Right lung (tissue), 5 donors: ENCODE data around the gene CNIH4. TPM values are rescaled to one million over a fixed set of nuclear protein-coding genes. Genes with fewer than 3 reads are reported as not detected.
"Not testable (repeated sequence)": the region's sequence is repeated elsewhere in the genome, so short reads cannot be mapped to it uniquely, and the experiment has no call there.

Experiments used
- DNase-seq, 2 donors: peaks; one replicate each; pipeline ENCODE4 v3.0.0-alpha.2; 2013
- polyA plus RNA-seq, 5 donors: library from polyadenylated mRNA; unstranded; fragments of 120-200 nt; gene quantifications; one replicate each; pipeline versions ENCODE4 v1.2.1 to v1.2.3, GENCODE V29; 2013; ENCODE audit warnings: inconsistent platforms in 1 of 5, low replicate concordance in 1 of 5; ENCODE audit not compliant: insufficient read length in 5 of 5, insufficient read depth in 1 of 5

The CNIH4 gene
- polyA plus RNA-seq, 5 donors, result 32.7 to 48.4 (median 40.2) TPM

DNA sequence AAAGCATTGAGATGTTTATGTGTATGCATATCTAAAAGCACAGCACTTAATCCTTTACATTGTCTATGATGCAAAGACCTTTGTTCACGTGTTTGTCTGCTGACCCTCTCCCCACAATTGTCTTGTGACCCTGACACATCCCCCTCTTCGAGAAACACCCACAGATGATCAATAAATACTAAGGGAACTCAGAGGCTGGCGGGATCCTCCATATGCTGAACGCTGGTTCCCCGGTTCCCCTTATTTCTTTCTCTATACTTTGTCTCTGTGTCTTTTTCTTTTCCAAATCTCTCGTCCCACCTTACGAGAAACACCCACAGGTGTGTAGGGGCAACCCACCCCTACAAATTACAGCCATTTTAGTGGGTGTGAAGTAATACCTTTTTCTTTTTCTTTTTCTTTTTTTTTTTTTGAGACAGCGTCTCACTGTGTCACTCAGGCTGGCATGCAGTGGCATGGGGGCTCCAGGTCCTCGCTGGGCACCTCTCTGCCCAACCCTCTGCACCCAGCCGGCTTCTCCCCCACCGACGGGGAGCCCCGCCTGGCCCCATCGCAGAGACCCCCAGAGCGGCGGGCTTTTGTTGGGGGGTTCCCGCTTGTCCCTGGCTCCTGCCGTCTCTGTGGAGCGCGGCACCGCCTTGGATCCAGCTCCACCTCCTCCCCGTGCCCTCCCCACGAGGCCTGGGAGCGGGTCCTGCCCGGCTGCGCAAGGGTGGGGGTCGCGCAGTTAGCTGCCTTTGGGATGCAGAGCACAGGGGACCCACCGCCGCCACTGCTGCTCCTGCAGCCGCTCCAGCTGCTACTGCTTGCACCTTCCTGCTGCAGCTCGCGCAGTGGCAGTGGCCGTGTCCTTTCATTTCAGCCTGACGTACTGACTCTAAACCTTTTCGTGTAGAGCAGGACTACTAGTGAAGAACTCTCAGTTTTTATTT is 16.0 kb upstream of the CNIH4 start:
- not testable (repeated sequence) for DNase-seq

DNA sequence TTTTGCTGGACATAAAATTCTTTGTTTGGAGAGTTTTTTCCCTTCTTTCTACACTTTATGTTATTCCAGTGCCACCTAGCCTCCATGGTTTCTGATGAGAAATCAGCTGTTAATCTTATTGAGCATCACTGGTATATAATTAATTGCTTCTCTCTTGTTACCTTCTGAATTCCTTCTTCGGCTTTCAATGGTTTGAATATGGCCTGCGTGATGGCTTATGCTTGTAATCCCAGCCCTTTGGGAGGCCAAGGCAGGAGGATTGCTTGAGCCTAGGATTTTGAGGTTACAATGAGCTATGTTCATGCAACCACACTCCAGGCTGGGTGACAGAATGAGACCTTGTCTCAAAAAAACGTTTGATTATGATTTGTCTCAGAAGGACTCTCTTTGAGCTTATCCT is 13.0 kb upstream of the CNIH4 start:
- DNase-seq, result no peak

DNA sequence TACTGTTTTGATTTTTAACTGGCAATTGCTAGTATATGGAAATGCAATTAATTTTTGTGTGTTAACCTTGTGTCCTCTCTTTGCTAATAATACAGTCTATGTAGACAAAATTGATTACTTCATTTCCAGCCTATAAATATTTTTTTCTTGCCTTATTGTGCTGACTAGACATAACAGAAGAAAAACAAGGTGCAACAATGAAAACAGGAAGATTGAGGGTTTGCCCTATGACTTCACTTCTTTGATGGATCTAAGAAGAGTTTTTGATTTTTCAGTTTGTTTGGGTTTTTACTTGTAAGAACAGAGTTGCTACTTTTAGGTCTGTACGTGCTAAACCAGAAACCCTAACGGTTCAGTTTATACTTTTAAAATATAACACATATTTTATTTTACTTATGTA is 8.5 kb upstream of the CNIH4 start:
- DNase-seq, result no peak

DNA sequence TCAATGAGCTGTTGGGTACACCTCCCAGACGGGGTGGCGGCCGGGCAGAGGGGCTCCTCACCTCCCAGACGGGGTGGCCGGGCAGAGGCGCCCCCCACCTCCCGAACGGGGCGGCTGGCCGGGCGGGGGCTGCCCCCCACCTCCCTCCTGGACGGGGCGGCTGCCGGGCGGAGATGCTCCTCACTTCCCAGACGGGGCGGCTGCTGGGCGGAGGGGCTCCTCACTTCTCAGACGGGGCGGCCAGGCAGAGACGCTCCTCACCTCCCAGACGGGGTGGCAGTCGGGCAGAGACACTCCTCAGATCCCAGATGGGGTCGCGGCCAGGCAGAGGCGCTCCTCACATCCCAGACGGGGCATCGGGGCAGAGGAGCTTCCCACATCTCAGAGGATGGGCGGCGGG is 7.0 kb upstream of the CNIH4 start:
- not testable (repeated sequence) for DNase-seq

DNA sequence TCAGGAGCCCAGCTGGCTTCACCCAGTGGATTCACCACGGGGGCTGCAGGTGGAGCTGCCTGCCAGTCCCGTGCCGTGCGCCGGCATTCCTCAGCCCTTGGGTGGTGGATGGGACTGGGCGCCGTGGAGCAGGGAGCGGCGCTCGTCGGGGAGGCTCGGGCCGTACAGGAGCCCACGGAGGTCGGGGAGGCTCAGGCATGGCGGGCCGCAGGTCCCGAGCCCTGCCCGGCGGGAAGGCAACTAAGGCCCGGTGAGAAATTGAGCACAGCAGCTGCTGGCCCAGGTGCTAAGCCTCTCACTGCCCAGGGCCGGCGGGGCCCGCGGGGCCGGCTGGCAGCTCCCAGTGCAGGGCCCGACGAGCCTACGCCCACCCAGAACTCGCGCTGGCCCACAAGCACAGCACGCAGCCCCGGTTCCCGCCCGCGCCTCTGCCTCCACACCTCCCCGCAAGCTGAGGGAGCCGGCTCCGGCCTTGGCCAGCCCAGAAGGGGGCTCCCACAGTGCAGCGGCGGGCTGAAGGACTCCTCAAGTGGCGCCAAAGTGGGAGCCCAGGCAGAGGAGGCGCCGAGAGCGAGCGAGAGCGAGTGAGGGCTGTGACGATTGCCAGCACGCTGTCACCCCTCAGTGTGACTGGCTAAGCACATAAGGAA is 4.1 kb upstream of the CNIH4 start:
- DNase-seq, result not testable (repeated sequence)

DNA sequence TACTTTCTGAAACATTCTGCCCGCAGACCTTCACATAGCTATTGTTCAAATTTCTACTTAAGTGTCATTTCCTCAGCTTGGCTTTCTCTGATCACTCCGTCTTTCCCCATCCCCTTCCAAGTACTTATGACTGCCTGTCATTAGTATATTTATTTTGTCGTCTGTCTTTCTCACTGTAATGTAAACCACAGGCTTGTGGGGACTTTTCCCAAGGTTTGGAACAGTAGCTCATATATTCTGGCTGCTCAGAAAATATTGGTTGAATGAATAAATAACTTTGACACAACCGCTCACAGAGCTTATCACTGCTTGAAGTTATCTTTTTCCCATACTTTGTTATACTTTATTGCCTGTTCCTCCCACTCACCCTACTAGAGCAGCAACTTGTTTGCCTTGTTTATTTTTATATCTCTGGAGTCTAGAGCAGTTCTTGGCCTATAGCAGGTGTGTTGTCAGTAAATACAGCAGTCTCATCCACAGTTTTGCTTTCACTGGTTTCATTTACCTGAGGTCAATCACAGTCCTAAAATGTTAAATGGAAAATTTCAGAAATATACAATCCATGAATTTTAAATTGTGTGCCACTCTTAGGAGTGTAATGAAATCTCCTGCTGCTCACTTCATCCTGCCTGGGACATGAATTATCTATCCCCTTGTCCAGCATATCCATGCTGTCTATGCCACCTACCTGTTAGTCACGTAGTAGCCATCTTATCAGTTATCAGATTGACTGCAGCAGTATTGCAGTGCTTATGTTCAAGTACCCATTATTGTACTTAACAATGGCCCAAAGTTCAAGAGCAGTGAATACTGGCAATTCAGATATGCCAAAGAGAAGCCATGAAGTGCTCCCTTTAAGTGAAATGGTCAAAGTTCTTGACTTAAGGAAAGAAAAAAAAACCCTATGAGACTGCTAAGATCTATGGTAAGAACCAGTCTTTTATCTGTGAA is 2.4 kb upstream of the CNIH4 start:
- no peak for DNase-seq

DNA sequence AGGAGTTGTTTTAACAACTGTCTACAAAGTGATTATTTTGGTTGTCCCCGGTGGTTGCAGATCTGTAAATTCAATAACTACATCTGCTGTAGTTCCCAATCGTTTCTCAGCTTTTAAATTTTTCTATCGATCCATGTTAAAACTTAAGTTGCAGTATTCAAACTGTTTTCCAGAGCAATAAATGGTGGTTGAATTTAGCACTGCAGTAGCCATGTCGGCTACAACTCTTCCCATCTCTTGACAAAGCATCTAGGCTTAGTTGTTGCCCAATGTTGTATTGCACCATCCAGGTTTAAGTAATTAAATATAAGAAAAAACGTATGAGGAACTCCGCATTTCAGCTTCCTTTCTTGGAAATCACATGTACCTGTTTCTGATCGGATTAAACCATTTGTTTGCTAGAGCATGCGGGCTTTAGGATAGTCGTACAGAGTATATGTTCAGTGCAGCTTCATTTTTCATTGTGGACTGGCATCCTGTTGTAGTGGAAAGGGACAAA is 996 bp downstream of the CNIH4 start:
- peak in 1 of 2 donors; percentile 14 for DNase-seq

DNA sequence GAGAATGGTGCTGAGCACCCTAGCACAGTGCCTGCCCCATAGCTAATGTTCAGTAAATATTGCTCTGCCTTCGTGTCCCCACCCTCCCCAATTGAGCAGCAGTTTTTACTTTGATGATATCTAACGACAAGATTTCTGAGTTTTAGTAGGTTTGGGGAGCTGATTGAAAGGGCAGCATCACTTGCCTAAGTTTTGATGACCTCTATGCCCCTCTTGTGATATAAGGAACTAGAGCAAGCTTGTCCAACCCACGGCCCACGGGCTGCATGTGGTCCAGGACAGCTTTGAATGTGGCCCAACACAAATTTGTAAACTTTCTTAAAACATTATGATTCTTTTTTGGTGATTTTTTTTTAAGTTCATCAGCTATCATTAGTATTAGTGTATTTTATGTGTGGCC is 1.6 kb downstream of the CNIH4 start:
- DNase-seq, result no peak

DNA sequence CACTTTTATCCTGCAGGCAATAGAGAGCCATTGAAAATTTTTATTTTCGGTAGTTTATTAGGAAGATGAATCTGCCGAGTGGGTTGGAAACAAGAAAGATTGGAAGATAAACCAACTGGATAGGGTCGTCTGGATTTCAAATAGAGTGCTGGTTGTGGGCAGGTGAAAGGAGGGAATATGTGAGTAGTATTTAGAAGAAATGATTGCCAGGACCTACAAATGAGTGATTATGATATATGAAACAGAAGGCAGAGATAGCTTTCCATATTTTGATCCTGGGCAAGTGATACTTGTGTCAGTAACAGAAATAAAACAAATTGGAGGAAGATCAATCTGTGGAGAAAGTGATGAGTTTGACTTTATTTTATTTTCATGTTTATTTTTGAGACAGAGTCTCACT is 2.5 kb downstream of the CNIH4 start:
- no peak for DNase-seq

DNA sequence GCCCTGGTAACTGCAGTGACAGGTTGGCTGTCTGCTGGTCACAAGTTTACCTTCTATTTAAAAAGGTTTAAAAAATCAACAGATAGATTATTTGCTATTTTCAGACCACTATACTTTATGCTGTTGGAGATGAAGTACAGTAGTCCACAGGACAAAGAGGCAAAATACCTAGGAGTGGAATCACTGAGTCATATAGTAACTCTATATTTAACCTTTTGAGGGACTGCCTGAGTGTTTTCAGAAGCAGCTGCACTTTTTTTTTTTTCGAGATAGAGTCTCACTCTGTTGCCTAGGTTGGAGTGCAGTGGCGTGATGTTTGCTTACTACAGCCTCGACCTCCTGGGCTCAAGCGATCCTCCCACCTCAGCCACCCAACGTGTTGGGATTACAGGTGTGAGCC is 11.7 kb downstream of the CNIH4 start:
- no peak for DNase-seq

DNA sequence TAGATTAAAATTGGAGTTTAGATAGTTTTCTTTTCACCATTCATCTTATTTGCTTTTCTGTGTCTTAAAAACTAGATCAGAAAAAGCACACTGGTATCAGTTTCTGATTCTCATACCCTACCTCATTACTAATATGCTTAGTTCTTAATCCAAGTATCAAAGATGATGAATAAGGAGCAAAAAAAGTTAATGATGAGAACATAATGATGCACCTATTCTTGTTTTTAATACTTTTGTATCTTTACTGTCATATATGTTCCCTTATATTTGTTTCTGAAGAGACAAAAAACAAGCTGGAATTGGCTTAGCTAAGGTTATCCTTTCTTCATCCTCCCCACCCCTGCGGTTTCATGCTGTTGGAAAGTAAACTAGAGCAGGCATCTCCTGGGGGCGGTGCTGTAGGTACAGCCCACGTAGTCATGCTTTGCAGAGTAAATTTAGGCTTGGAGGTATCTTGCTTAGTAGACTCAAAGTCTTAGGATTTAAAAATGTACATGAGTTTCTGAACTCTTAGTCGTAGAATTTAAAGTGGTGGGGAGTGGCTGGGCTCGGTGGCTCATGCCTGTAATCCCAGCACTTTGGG is 16.4 kb downstream of the CNIH4 start:
- DNase-seq, result no peak

DNA sequence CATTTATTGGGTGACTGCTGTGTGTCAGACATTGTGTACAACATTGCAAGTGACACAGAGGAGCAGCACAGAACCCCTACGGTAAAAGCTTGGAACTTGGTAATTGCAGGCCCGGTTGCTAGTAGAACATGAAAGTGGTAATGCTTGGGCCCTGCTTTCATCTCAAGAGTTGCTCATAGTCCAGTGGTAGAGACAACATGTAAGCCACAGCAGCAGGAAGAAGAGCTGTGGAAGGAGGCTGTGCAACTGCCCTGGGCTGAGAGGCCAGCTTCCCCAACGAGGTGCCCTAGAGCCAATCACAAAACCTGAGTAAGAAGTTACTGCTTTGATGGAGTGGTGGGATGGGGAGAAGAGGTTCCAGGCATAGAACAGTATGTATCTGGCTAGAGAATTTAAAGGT is 18.4 kb downstream of the CNIH4 start:
- DNase-seq, result no peak

DNA sequence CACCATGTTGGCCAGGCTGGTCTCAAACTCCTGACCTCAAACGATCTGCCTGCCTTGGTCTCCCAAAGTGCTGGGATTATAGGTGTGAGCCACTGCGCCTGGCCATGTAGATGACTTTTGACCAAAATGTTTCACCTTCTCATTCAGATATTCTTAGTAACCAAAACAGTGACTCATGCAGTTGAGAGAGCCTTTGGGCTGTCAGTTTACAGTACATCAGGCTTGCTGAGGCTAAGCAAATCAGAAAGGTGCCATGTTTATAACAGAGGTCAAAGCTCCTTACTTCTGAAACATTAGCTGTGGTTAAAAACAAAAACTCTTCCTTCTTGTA is 21.0 kb downstream of the CNIH4 start:
- no peak for DNase-seq

DNA sequence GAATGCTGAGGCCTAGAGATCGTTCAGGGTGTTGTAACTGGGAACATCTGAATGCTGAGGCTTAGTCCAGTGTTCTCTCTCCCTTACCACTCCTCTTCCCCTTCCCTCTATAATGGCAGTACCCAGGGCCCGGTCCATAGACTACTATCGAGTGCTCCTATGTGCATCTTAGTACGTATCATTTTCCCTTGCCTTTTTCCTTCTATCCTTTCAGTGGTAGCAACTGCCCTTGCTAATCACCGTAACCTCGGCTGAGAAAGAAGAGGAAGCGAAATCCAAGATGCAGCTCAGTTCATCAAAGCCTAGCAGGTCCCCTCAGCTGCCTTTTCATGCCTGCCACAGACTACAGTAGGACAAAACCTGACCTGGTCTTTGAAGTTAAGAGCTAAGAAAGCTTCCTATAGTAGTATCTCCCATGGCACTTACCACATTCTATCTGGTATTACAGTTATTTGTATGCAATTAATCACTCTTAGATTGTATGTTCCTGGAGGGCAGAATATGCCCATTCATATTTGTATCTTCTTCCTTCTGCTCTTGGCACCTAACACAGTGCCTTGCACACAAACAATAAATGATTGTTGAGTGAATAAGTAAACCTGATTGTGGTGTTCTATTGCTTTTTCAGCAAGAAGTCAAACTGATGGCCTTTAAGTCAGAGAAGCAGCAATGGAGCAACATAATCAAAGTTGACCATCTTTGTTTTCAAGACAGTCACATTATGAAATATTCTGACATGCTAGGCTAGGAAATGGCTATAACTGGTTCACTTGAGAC is 22.4 kb downstream of the CNIH4 start:
- DNase-seq, result no peak

DNA sequence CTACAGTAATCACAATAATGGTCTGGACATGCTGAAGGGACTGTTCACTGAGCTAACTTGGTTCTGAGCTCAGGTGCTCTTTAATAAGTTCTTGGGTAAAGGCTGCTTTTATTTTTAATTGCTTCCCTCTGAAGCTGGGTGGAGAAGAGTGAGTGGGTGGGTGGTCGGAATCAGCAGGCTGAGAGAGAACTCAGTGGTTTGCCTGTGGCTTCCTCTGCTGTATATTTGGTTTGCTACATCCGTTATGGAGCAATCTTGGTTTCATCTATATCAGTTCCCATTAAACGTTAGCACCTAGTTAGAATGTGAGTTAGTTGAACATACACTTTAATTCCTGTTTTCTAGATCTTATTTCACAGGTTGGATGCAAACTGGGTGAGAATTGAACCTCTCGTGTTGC is 23.3 kb downstream of the CNIH4 start:
- no peak for DNase-seq

DNA sequence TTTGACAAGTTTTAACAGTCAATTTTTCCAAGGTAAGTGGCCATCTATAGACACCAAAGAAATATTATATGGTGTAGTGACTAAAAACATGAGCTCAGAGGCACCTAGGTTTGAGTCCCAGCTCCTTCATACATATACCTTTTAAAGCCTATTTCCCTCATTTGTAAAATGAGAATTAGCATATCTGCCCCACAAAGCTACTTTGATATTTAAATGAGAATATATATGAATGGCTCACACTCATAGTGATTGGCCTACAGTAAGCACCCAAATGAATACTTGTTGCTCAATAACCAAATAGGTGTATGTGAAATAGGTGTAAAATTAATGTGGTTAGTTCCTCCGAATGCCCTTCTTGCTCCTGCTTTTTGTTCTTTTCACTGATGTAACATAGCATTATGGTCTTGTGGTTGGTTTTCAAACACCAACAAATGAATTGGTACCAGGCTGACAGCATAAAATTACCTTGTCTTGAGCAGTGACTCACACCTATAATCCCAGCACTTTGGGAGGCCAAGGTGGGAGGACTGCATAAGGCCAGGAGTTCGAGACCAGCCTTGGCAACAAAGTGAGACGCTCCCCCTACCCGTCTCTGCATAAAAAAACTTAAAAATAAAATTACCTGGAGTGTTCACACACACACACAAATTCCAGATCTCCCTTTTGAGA is 25.3 kb downstream of the CNIH4 start:
- no peak for DNase-seq

DNA sequence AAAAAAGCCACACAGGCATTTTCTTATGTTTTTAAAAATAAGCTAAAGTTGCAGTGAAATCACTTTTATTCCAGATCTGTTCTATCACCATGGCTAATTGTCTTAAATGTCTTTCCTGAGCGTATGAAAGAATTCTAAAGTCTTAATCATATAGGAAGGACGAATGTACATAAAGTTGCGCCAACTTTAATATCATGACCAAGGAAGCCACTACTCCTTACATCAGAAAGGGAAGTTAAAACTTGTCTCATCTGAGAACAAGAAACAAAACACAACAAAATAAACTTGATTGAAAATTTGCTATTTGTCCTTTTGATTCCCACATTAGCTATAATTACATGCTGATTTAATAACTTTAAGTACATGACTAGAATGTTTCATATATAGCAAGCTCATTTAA is 26.5 kb downstream of the CNIH4 start:
- DNase-seq, result no peak

DNA sequence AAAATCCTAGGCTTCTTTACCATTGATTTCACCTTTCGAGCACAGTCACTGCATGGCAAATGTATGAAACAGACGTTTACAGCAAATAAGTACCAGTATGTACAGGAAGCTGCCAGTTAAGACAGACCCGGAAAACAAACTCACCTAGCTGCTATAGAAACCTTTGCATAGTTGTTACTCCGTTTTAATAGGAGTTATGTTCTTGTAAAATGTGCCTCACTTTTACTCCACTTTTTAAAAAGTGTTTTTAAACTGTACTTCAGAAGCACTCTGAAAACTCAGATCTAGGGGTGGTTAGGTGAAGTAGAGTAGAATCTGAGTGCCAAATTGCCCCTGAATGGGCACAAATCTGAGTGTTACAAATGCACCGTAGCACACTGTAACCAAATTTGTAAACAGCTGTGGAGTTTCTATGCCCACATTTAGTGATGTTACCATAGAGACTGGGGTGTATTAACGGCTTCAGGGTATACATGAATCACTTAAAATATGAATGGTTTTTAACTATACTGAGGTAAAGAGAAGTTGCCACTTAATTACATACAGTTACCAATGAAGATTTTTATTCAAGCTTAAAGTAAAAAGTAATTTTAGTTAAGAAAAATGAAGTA is 30.7 kb downstream of the CNIH4 start:
- no peak for DNase-seq

DNA sequence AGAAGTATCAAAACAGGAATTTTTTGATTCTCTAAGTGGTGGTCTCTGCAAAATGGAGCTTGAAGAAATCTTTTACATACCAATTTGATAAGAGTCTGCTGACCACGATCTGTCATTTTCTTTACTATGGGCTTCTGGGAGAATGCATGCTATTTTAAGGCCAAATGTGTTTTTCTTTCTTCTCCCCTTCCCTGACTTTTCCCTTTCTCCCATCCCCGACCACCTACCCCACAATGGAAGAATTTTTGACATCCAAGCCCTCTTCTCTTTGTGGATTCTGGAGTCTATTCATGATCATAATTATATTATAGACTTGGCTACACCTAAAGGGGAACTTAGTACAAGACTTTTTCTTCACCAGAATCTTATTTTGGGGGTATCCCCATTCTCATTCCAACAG is 31.3 kb downstream of the CNIH4 start:
- DNase-seq, result no peak

DNA sequence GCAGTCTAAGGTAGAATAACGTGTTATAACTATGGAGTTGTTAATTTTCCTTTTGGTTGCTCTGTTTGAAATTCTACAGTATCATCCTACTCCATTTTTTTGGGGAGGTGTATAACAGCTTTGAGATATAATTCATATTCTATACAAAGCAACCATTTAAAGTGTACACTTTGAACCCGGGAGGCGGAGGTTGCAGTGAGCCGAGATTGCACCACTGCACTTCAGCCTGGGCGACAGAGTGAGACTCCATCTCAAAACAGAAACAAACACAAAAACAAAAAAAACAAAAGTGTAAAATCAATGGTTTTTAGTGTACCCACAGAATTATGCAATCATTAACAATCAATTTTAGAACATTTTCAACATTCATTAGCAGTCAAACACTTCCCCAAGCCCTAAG is 33.8 kb downstream of the CNIH4 start:
- no peak for DNase-seq
